Measurements from ENCODE around the gene GRIK3.

DNA sequence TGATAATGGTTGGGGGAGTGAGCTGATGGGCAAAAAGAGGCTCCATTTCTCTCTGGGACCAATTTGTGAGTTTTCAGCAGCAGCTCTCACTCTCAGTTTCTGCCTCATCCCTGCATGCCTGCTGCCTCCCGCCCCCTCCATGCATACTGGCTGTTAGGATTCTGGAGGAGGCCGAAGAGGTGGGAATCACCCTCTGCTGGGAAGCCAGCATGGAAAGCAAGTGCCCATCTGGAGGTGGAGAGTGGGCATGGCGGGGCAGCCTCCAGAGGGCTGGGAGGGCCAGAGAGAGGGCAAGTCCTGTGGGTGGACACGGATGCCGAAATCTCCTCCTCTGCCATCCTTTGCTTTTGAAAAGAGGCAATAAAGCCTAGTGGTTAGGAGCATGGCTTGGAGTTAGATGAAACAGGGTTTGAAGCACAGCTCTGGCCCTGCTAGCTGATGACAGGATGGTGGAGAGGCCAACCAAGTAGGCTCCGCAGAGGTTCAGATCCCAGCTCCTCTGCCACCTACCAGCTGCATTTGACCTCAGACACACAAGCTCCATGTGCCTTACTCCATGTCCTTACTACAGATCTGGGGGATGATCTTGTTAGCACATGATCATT is 113.4 kb downstream of the GRIK3 start:
- no peak for TF ChIP-seq TCF7 (CRISPR knock-in tag; IDR thresholded peaks at IDR 0.05; ENCODE audit: low read depth)
- TF ChIP-seq ATF2 (CRISPR knock-in tag; IDR thresholded peaks at IDR 0.05; ENCODE audit: borderline replicate concordance, low read depth), result no peak
- no peak for TF ChIP-seq ZNF512 (CRISPR knock-in tag; IDR thresholded peaks at IDR 0.05; ENCODE audit: borderline replicate concordance)
- TF ChIP-seq, protein P1, sequence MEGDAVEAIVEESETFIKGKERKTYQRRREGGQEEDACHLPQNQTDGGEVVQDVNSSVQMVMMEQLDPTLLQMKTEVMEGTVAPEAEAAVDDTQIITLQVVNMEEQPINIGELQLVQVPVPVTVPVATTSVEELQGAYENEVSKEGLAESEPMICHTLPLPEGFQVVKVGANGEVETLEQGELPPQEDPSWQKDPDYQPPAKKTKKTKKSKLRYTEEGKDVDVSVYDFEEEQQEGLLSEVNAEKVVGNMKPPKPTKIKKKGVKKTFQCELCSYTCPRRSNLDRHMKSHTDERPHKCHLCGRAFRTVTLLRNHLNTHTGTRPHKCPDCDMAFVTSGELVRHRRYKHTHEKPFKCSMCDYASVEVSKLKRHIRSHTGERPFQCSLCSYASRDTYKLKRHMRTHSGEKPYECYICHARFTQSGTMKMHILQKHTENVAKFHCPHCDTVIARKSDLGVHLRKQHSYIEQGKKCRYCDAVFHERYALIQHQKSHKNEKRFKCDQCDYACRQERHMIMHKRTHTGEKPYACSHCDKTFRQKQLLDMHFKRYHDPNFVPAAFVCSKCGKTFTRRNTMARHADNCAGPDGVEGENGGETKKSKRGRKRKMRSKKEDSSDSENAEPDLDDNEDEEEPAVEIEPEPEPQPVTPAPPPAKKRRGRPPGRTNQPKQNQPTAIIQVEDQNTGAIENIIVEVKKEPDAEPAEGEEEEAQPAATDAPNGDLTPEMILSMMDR (IDR thresholded peaks at IDR 0.05), result no peak
- no peak for TF ChIP-seq CBFB (CRISPR knock-in tag; IDR thresholded peaks at IDR 0.05; ENCODE audit: low read depth)
- no peak for TF ChIP-seq TEAD4 (CRISPR knock-in tag; IDR thresholded peaks at IDR 0.05)
- TF ChIP-seq JUN (CRISPR knock-in tag; IDR thresholded peaks at IDR 0.05), result no peak
- TF ChIP-seq ZNF671 (CRISPR knock-in tag; IDR thresholded peaks at IDR 0.05), result no peak
- TF ChIP-seq USF1 (CRISPR knock-in tag; IDR thresholded peaks at IDR 0.05), result no peak
- TF ChIP-seq ZNF263 (CRISPR knock-in tag; IDR thresholded peaks at IDR 0.05; ENCODE audit: low read depth), result no peak
- no peak for TF ChIP-seq FOXP4 (CRISPR knock-in tag; IDR thresholded peaks at IDR 0.05)

Measured in WTC11 (cell line).